H1 (cell line): Measurements from ENCODE around the gene CKMT1A. TPM values are rescaled to one million over a fixed set of nuclear protein-coding genes. Genes with fewer than 3 reads are reported as not detected.
A peak's percentile ranks its signal among the peaks of the same experiment; 100 is the strongest.
"Not testable (repeated sequence)": the region's sequence is repeated elsewhere in the genome, so short reads cannot be mapped to it uniquely, and the experiment has no call there.

Source experiments
- CTCF ChIA-PET: fragments of 300-600 bp; sonication (Branson Sonifier 250); formaldehyde crosslinking; loops from one replicate; lab custom pipeline; 2021; ENCODE audit not compliant: partially characterized antibody; lab: Charles Lee
- POLR2A ChIA-PET: fragments of 300-600 bp; sonication (Branson Sonifier 250); formaldehyde crosslinking; loops from one replicate; lab custom pipeline; 2021; ENCODE audit warnings: inconsistent platforms; ENCODE audit not compliant: partially characterized antibody; lab: Charles Lee
- DNase-seq, 2 experiments: peaks; one replicate each; pipeline versions ENCODE4 v3.0.0 to v3.0.0-alpha.2; 2010 to 2022; ENCODE audit warnings: low spot score in 2 of 2, low read depth in 1 of 2, mixed read lengths in 1 of 2
- FAIRE-seq: peaks from 2 replicates; lab custom pipeline; 2011; peaks lifted over from hg19 to GRCh38; lab: Jason Lieb, UNC
- H2AFZ ChIP-seq: 2 replicates; pipeline ENCODE4 v1.8.1; 2012; ENCODE audit warnings: low read length, inconsistent platforms
- H2AK5ac ChIP-seq: 2 replicates; pipeline ENCODE4 v1.6.1; 2013; ENCODE audit warnings: low read depth, low read length
- H2BK120ac ChIP-seq: replicated peaks from 2 replicates; pipeline ENCODE3; 2013; ENCODE audit warnings: low read depth, low read length, inconsistent platforms
- H2BK12ac ChIP-seq: 2 replicates; pipeline ENCODE4 v1.6.1; 2013; ENCODE audit warnings: low read depth, low read length
- H2BK15ac ChIP-seq: 2 replicates; pipeline ENCODE4 v1.6.1; 2013; ENCODE audit warnings: low read length
- H2BK20ac ChIP-seq: 2 replicates; pipeline ENCODE4 v1.6.1; 2013; ENCODE audit warnings: low read length
- H2BK5ac ChIP-seq: 2 replicates; pipeline ENCODE4 v1.6.1; 2013; ENCODE audit warnings: low read depth, low read length
- H3K14ac ChIP-seq: 2 replicates; pipeline ENCODE4 v1.6.1; 2013; ENCODE audit warnings: inconsistent platforms; ENCODE audit not compliant: insufficient read length
- H3K18ac ChIP-seq: 2 replicates; pipeline ENCODE4 v1.6.1; 2013; ENCODE audit warnings: low read length; ENCODE audit errors: extremely low read depth
- H3K23ac ChIP-seq: 2 replicates; pipeline ENCODE4 v1.6.1; 2013; ENCODE audit warnings: inconsistent platforms; ENCODE audit not compliant: insufficient read length
- H3K23me2 ChIP-seq: 2 replicates; pipeline ENCODE4 v1.6.1; 2013; ENCODE audit warnings: low read depth, low read length
- H3K27ac ChIP-seq: 2 replicates; pipeline ENCODE4 v1.6.1; 2011; ENCODE audit warnings: low read depth, low read length, inconsistent platforms
- H3K27me3 ChIP-seq, 4 experiments: replicated peaks in 1 of 4; 1 replicate in 1 of 4; 2 replicates in 3 of 4; pipeline versions ENCODE4 v1.6.1 to v1.8.1; 2011 to 2013; ENCODE audit warnings: low read length in 3 of 4, mild to moderate bottlenecking in 3 of 4, inconsistent platforms in 2 of 4, mixed read lengths in 2 of 4, moderate library complexity in 1 of 4; ENCODE audit not compliant: control insufficient read depth in 3 of 4, insufficient read depth in 3 of 4; ENCODE audit errors: extremely low read depth in 1 of 4
- H3K36me3 ChIP-seq, 4 experiments: 2 replicates each; pipeline versions ENCODE4 v1.6.1 to v1.8.1; 2011 to 2013; ENCODE audit warnings: mild to moderate bottlenecking in 4 of 4, low read length in 3 of 4, moderate library complexity in 2 of 4, control low read depth in 1 of 4, inconsistent platforms in 1 of 4; ENCODE audit not compliant: insufficient read depth in 4 of 4, control insufficient read depth in 2 of 4
- H3K4ac ChIP-seq: replicated peaks from 2 replicates; pipeline ENCODE3; 2013; ENCODE audit warnings: low read length, low read depth, mixed read lengths, inconsistent platforms; ENCODE audit not compliant: insufficient read length
- H3K4me1 ChIP-seq, 4 experiments: replicated peaks in 1 of 4; 1 replicate in 1 of 4; 2 replicates in 3 of 4; pipeline versions ENCODE4 v1.6.1 to v1.8.1; 2011 to 2013; ENCODE audit warnings: low read length in 3 of 4, inconsistent platforms in 2 of 4, mixed read lengths in 1 of 4; ENCODE audit not compliant: insufficient read depth in 4 of 4, control insufficient read depth in 3 of 4
- H3K4me2 ChIP-seq, 2 experiments: 2 replicates each; pipeline versions ENCODE4 v1.6.1 to v1.8.1; 2011 to 2013; ENCODE audit warnings: low read depth in 2 of 2, low read length in 2 of 2, control low read depth in 1 of 2, inconsistent platforms in 1 of 2, mild to moderate bottlenecking in 1 of 2; ENCODE audit not compliant: insufficient read depth in 1 of 2
- H3K4me3 ChIP-seq, 4 experiments: fragments of 200-600, 300-600 bp in 1 of 4; sonication (generic), shearing (Covaris generic), sonication (Bioruptor Twin) in 1 of 4; 2 replicates each; pipeline versions ENCODE4 v1.5.1 to v1.8.1; 2011 to 2016; ENCODE audit warnings: low read length in 4 of 4, low read depth in 3 of 4, control low read depth in 2 of 4, inconsistent platforms in 2 of 4, mild to moderate bottlenecking in 2 of 4, mixed read lengths in 1 of 4, moderate library complexity in 1 of 4; ENCODE audit not compliant: insufficient read depth in 2 of 4; ENCODE audit errors: extremely low read depth in 1 of 4
- H3K56ac ChIP-seq: replicated peaks from 2 replicates; pipeline ENCODE3; 2013; ENCODE audit warnings: low read depth, mild to moderate bottlenecking, mixed read lengths, low read length, inconsistent platforms; ENCODE audit not compliant: insufficient read length
- H3K79me1 ChIP-seq: 2 replicates; pipeline ENCODE4 v1.6.1; 2013; ENCODE audit warnings: low read depth, low read length, control low read depth
- H3K79me2 ChIP-seq, 2 experiments: 2 replicates each; pipeline versions ENCODE4 v1.6.1 to v1.8.1; 2012 to 2013; ENCODE audit warnings: low read length in 2 of 2, mild to moderate bottlenecking in 2 of 2, inconsistent platforms in 1 of 2; ENCODE audit not compliant: insufficient read depth in 2 of 2, control insufficient read depth in 1 of 2
- H3K9ac ChIP-seq, 4 experiments: replicated peaks in 1 of 4; 1 replicate in 1 of 4; 2 replicates in 3 of 4; pipeline versions ENCODE4 v1.6.1 to v1.8.1; 2011 to 2013; ENCODE audit warnings: low read depth in 3 of 4, low read length in 3 of 4, control low read depth in 2 of 4, mild to moderate bottlenecking in 2 of 4, moderate library complexity in 2 of 4, inconsistent platforms in 1 of 4; ENCODE audit errors: extremely low read depth in 1 of 4
- H3K9me3 ChIP-seq, 2 experiments: 2 replicates each; pipeline versions ENCODE4 v1.6.1 to v1.8.1; 2012 to 2013; ENCODE audit warnings: mild to moderate bottlenecking in 2 of 2, moderate library complexity in 2 of 2, control low read depth in 1 of 2, inconsistent platforms in 1 of 2, low read depth in 1 of 2, low read length in 1 of 2, mixed read lengths in 1 of 2; ENCODE audit not compliant: insufficient read depth in 2 of 2
- H4K20me1 ChIP-seq, 2 experiments: replicated peaks in 1 of 2; 2 replicates each; pipeline versions ENCODE3 to v1.8.1; 2011 to 2013; ENCODE audit warnings: inconsistent platforms in 2 of 2, low read length in 2 of 2, mild to moderate bottlenecking in 1 of 2; ENCODE audit not compliant: insufficient read depth in 2 of 2, control insufficient read depth in 1 of 2
- H4K5ac ChIP-seq: 2 replicates; pipeline ENCODE4 v1.6.1; 2013; ENCODE audit warnings: low read length, low read depth, mixed read lengths, inconsistent platforms; ENCODE audit not compliant: insufficient read length
- H4K8ac ChIP-seq: 2 replicates; pipeline ENCODE4 v1.8.0; 2013; ENCODE audit warnings: mild to moderate bottlenecking, moderate library complexity, low read length, inconsistent platforms; ENCODE audit not compliant: insufficient read depth; ENCODE audit errors: extremely low read depth
- H4K91ac ChIP-seq: replicated peaks from 2 replicates; pipeline ENCODE3; 2013; ENCODE audit warnings: low read length, mixed read lengths, inconsistent platforms; ENCODE audit not compliant: insufficient read length
- WGBS, 2 experiments: shearing (Covaris generic) in 1 of 2; methylation state at CpG; one replicate each; pipeline versions ENCODE4 v1.1.6 to v1.1.7; 2013 to 2015; ENCODE audit warnings: low lambda C conversion rate in 2 of 2, mixed read lengths in 2 of 2, inconsistent platforms in 1 of 2, low coverage in 1 of 2, missing lambda C conversion rate in 1 of 2; ENCODE audit not compliant: insufficient replicate concordance in 2 of 2, insufficient coverage in 1 of 2, insufficient read length in 1 of 2; ENCODE audit errors: extremely low coverage in 1 of 2, missing lambda C conversion rate in 1 of 2; 5-methylcytosine and 5-hydroxymethylcytosine counted together
- polyA plus RNA-seq, 7 experiments: library from polyadenylated mRNA; depleted of rRNA in 3 of 7; stranded (reverse) in 5 of 7; unstranded in 2 of 7; fragments of >200 nt in 5 of 7; fragments of 200-250 nt in 2 of 7; gene quantifications; 1 replicate in 5 of 7; 2 replicates in 1 of 7; 4 replicates in 1 of 7; pipeline versions ENCODE4 v1.2.1 to v1.2.3, GENCODE V29; 2011 to 2013; ENCODE audit warnings: missing spikeins in 2 of 7, mixed read lengths in 2 of 7
- total RNA-seq: library from RNA; stranded (reverse); fragmentation: NEBNext Ultra II Directional; extraction: Animal tissue kit (Norgen Biotek cat#: 25700); gene quantifications from 2 replicates; pipeline ENCODE4 v1.2.1, GENCODE V29; 2021

Gene CKMT1A
- total and polyA plus RNA-seq, 2 of the 8 experiments (the other 6 are each of a cell fraction or from before 2014, with no cell fraction given), result 35.0 to 38.9 TPM

GRCh38 chr15:43666177-43666576 is 27.5 kb upstream of the CKMT1A start:
- H3K18ac ChIP-seq, H3K4me2 ChIP-seq, H4K91ac ChIP-seq, H2BK5ac ChIP-seq, FAIRE-seq, H4K20me1 ChIP-seq, H3K56ac ChIP-seq, DNase-seq, POLR2A ChIA-PET, H3K9ac ChIP-seq, H3K14ac ChIP-seq, H3K4ac ChIP-seq, H2BK12ac ChIP-seq, H2BK15ac ChIP-seq, H3K23me2 ChIP-seq, H2BK120ac ChIP-seq, H3K27me3 ChIP-seq, H3K27ac ChIP-seq, H3K9me3 ChIP-seq, H3K23ac ChIP-seq, H4K5ac ChIP-seq, H3K79me2 ChIP-seq, H4K8ac ChIP-seq, H3K4me1 ChIP-seq, H3K79me1 ChIP-seq, H2AK5ac ChIP-seq, H2AFZ ChIP-seq, H3K36me3 ChIP-seq, H3K4me3 ChIP-seq, CTCF ChIA-PET, H2BK20ac ChIP-seq: not testable (repeated sequence)
- no CpG with 5 or more reads among the region's 1 CpG for WGBS, 2 experiments

- H3K23me2 ChIP-seq, H2BK5ac ChIP-seq, H2BK15ac ChIP-seq, H3K79me2 ChIP-seq, H4K20me1 ChIP-seq, H3K79me1 ChIP-seq, CTCF ChIA-PET, H3K27me3 ChIP-seq, H3K9me3 ChIP-seq, H2AK5ac ChIP-seq, H2BK12ac ChIP-seq, H3K9ac ChIP-seq, H4K5ac ChIP-seq, H3K4me3 ChIP-seq, H3K18ac ChIP-seq, H3K14ac ChIP-seq, H2BK120ac ChIP-seq, DNase-seq, H3K27ac ChIP-seq, H3K56ac ChIP-seq, H2BK20ac ChIP-seq, POLR2A ChIA-PET, H2AFZ ChIP-seq, H3K36me3 ChIP-seq, H3K4me2 ChIP-seq, H4K91ac ChIP-seq, H3K4me1 ChIP-seq, H4K8ac ChIP-seq, H3K4ac ChIP-seq, H3K23ac ChIP-seq: not testable (repeated sequence)
- no CpG with 5 or more reads among the region's 1 CpG for WGBS, 2 experiments
- FAIRE-seq, result peak; percentile 45
These were observed 19.5 kb upstream of the CKMT1A start for GRCh38 chr15:43674175-43674574.
